Thyroid gland (tissue), 4 donors: ENCODE measurements around the gene RNF115. TPM values are rescaled to one million over a fixed set of nuclear protein-coding genes. Genes with fewer than 3 reads are reported as not detected.

ENCODE experiments used
- DNase-seq, 2 donors: peaks; one replicate each; pipeline ENCODE4 v3.0.0-alpha.2; 2019
- H3K27ac ChIP-seq, 3 donors: fragments of 200-600 bp; sonication (generic); 1 replicate in 2 of 3; 2 replicates in 1 of 3; pipeline ENCODE4 v1.5.1; 2016 to 2019; ENCODE audit warnings: mild to moderate bottlenecking in 1 of 3, moderate library complexity in 1 of 3
- H3K27me3 ChIP-seq: fragments of 200-600 bp; sonication (generic); one replicate; pipeline ENCODE4 v1.5.1; 2019
- H3K36me3 ChIP-seq, 2 donors: fragments of 200-600 bp; sonication (generic); one replicate each; pipeline ENCODE4 v1.5.1; 2016 to 2019
- H3K4me1 ChIP-seq, 2 donors: fragments of 200-600 bp; sonication (generic); one replicate each; pipeline ENCODE4 v1.5.1; 2017 to 2019
- H3K4me3 ChIP-seq, 3 donors: fragments of 200-600 bp; sonication (generic); replicated peaks in 1 of 3; 1 replicate in 2 of 3; 2 replicates in 1 of 3; pipeline ENCODE4 v1.5.1; 2016; ENCODE audit warnings: mild to moderate bottlenecking in 1 of 3
- H3K9me3 ChIP-seq: fragments of 200-600 bp; sonication (generic); one replicate; pipeline ENCODE4 v1.5.1; 2017
- CTCF ChIP-seq, 6 experiments: fragments of 200-600 bp in 3 of 6; fragments of 450-650 bp in 3 of 6; sonication (generic) in 3 of 6; IDR thresholded peaks; one replicate each; pipeline ENCODE4 v1.5.1; 2016 to 2019; ENCODE audit warnings: antibody characterized with exemption in 6 of 6, mild to moderate bottlenecking in 2 of 6, inconsistent platforms in 1 of 6, moderate library complexity in 1 of 6
- POLR2A ChIP-seq, 2 donors: fragments of 450-650 bp; IDR thresholded peaks; one replicate each; pipeline ENCODE4 v1.6.1; 2017; ENCODE audit warnings: antibody characterized with exemption in 2 of 2, mild to moderate bottlenecking in 2 of 2, moderate library complexity in 1 of 2
- WGBS, 2 donors: methylation state at CpG; one replicate each; pipeline ENCODE4 v1.1.5; 2017; 5-methylcytosine and 5-hydroxymethylcytosine counted together
- intact Hi-C: fragments of 100-400 bp; cut with DNase I; formaldehyde crosslinking; loops from one replicate; pipeline ENCODE4 v1.15.1; 2023
- total RNA-seq, 4 donors: library from RNA; depleted of rRNA; stranded (reverse); fragments of >200 nt; gene quantifications; one replicate each; pipeline ENCODE4 v1.2.3, GENCODE V29; 2016

Gene RNF115
- total RNA-seq, 4 donors from 2014 or later, result 17.2 to 33.9 (median 25.4) TPM

GRCh38 chr1:145708063-145708462 lies 115.8 kb downstream of the RNF115 start:
- 59 to 86% methylated on average over 7 of the region's 7 CpGs for WGBS, 2 donors

GRCh38 chr1:145707183-145707867 lies 116.6 kb downstream of the RNF115 start, which contains the start of gene PDZK1:
PDZK1 (minus strand) TSS chr1:145707368; CDS start chr1:145688021, 19,347 bp downstream.
- TF ChIP-seq POLR2A (IDR thresholded peaks at IDR 0.05), result no peak
- TF ChIP-seq CTCF (IDR thresholded peaks at IDR 0.05), result no peak
- 82 to 86% methylated on average over 9 of the region's 9 CpGs for WGBS, 2 donors
- H3K27ac ChIP-seq, result no peak within 1 kb of the TSS
- peaks cover 7 to 8% of the 10 kb centered on the region in 2 donors for H3K4me1 ChIP-seq
- H3K4me3 ChIP-seq, result no peak within 1 kb of the TSS
- H3K9me3 ChIP-seq, result no peaks in the 10 kb centered on the region
- DNase-seq, result no peak
- H3K27me3 ChIP-seq, result no peaks in the 10 kb centered on the region
- no peaks in the 10 kb centered on the region for H3K36me3 ChIP-seq
- intact Hi-C loops, result no loop called here

More at GRCh38 chr1:145708063-145708462, 115.8 kb downstream of the RNF115 start:
- no peak for DNase-seq
- TF ChIP-seq CTCF (IDR thresholded peaks at IDR 0.05) (no peak), POLR2A (IDR thresholded peaks at IDR 0.05) (no peak)
- Histone ChIP-seq H3K9me3 (no peaks in the 10 kb centered on the region), H3K27ac (no peak overlapping the region), H3K27me3 (no peaks in the 10 kb centered on the region), H3K36me3 (no peaks in the 10 kb centered on the region), H3K4me3 (no peak overlapping the region), H3K4me1 (peaks cover 7 to 8% of the 10 kb centered on the region in 2 donors)
- intact Hi-C loops, result no loop called here

- Histone ChIP-seq H3K4me1 (peaks cover 0 to 6% of the 10 kb centered on the region in 2 donors), H3K9me3 (no peaks in the 10 kb centered on the region), H3K27ac (no peak overlapping the region), H3K36me3 (no peaks in the 10 kb centered on the region), H3K27me3 (no peaks in the 10 kb centered on the region), H3K4me3 (no peak overlapping the region)
- TF ChIP-seq POLR2A (IDR thresholded peaks at IDR 0.05) (no peak), CTCF (IDR thresholded peaks at IDR 0.05) (no peak)
- DNase-seq, result no peak
- intact Hi-C loops, result no loop called here
- WGBS, 2 donors, result 90 to 94% methylated on average over 2 of the region's 2 CpGs
Measured at GRCh38 chr1:145706086-145706664, 117.7 kb downstream of the RNF115 start.

- 93% methylated on average over 7 of the region's 7 CpGs for WGBS, 2 donors
- no peaks in the 10 kb centered on the region for H3K9me3 ChIP-seq
- H3K27me3 ChIP-seq, result no peaks in the 10 kb centered on the region
- no peak for DNase-seq
- H3K27ac ChIP-seq, result no peak overlapping the region
- no peak for TF ChIP-seq CTCF (IDR thresholded peaks at IDR 0.05)
- no peak for TF ChIP-seq POLR2A (IDR thresholded peaks at IDR 0.05)
- H3K4me3 ChIP-seq, result no peak overlapping the region
- no peaks in the 10 kb centered on the region for H3K36me3 ChIP-seq
- intact Hi-C loops, result no loop called here
- H3K4me1 ChIP-seq, result peaks cover 0 to under 1% of the 10 kb centered on the region in 2 donors
Measured at GRCh38 chr1:145705622-145706021, 118.3 kb downstream of the RNF115 start.

GRCh38 chr1:145702826-145703225 lies 121.1 kb downstream of the RNF115 start:
- Histone ChIP-seq H3K9me3 (no peaks in the 10 kb centered on the region), H3K4me1 (no peaks in the 10 kb centered on the region), H3K36me3 (no peaks in the 10 kb centered on the region), H3K27ac (no peak overlapping the region), H3K27me3 (no peaks in the 10 kb centered on the region), H3K4me3 (no peak overlapping the region)
- WGBS, 2 donors, result 44 to 57% methylated on average over 7 of the region's 7 CpGs
- TF ChIP-seq CTCF (IDR thresholded peaks at IDR 0.05) (no peak), POLR2A (IDR thresholded peaks at IDR 0.05) (no peak)
- peak; percentile 12 to 22 for DNase-seq
- intact Hi-C loops, result no loop called here
